ENCODE measurements around the gene TEX26. TPM values are rescaled to one million over a fixed set of nuclear protein-coding genes. Genes with fewer than 3 reads are reported as not detected.

Gene TEX26
- total and polyA plus RNA-seq, 2 of the 4 experiments (the other 2 are of a cell fraction), result not detected

- H3K9me3 ChIP-seq (ENCODE audit: control insufficient read depth, insufficient read depth, low read length), result no peaks in the 10 kb centered on the region
- ChIA-PET POLR2A (ENCODE audit: unreplicated experiment) (no interaction called here), CTCF (no interaction called here)
- peak; percentile 79 for ATAC-seq (ENCODE audit: low read depth)
- H2BK15ac ChIP-seq (ENCODE audit: low read depth, low read length), result peak overlapping the region; percentile 92
- no peaks in the 10 kb centered on the region for H4K20me1 ChIP-seq (ENCODE audit: insufficient read depth, low read length)
- no peak overlapping the region for H2AK9ac ChIP-seq (replicated peaks; ENCODE audit: low read depth, low read length, poor library complexity)
- H2AK5ac ChIP-seq (ENCODE audit: low read depth, low read length), result no peak overlapping the region
- peak overlapping the region; percentile 80 for H3K14ac ChIP-seq (replicated peaks; ENCODE audit: low read depth, low read length)
- H4K91ac ChIP-seq (ENCODE audit: insufficient read depth, low read depth, low read length), result peak overlapping the region; percentile 89
- peak overlapping the region; percentile 97 for H2BK120ac ChIP-seq (ENCODE audit: low read depth, low read length)
- TF ChIP-seq SMC3 (IDR thresholded peaks at IDR 0.05; ENCODE audit: low read depth, low read length), result 0 out of 2 replicates have a peak, but pooled peaks have one; percentile 12
- no peak for TF ChIP-seq RFX5 (IDR thresholded peaks at IDR 0.05; ENCODE audit: low read depth, low read length)
- TF ChIP-seq CTCF (conservative IDR thresholded peaks at IDR 0.05; ENCODE audit: low read depth, low read length), result no peak
- no peak for TF ChIP-seq MAFK (IDR thresholded peaks at IDR 0.05; ENCODE audit: low read depth, low read length)
- TF ChIP-seq CHD1 (IDR thresholded peaks at IDR 0.05; ENCODE audit: low read depth, low read length), result no peak
- peak; percentile 79 for TF ChIP-seq MAZ (IDR thresholded peaks at IDR 0.05; ENCODE audit: borderline replicate concordance, low read depth, low read length)
- peak; percentile 77; the same call in 1 of the 2 replicates for TF ChIP-seq FOS (IDR thresholded peaks at IDR 0.05; ENCODE audit: low read depth, low read length)
- peak; percentile 83 for TF ChIP-seq BHLHE40 (IDR thresholded peaks at IDR 0.05; ENCODE audit: low read depth, low read length)
- TF ChIP-seq CEBPB (IDR thresholded peaks at IDR 0.05; ENCODE audit: low read depth, low read length), result peak; percentile 95
- TF ChIP-seq RAD21 (IDR thresholded peaks at IDR 0.05; ENCODE audit: low read length), result peak; percentile 28; the same call in 1 of the 2 replicates
- dilution Hi-C loops (cut with HindIII; ENCODE audit: low sequenced_read_pairs, unreplicated experiment) (no loop called here), in situ Hi-C loops (cut with MboI; ENCODE audit: low sequenced_read_pairs) (no loop called here), intact Hi-C loops (cut with micrococcal nuclease) (no loop called here)
- peak overlapping the region; percentile 81 for H3K9ac ChIP-seq (ENCODE audit: low read depth, low read length)
- peaks cover 0 to 5% of the 10 kb centered on the region in 2 experiments; a peak in 1 of 4 replicates for H3K79me1 ChIP-seq (ENCODE audit: low read depth in 1 of 2, low read length in 2 of 2)
- peaks cover 23% of the 10 kb centered on the region for H3K9me1 ChIP-seq (ENCODE audit: insufficient read depth, low read length)
- H3K56ac ChIP-seq (ENCODE audit: extremely low read depth, insufficient read depth, low read length), result peak overlapping the region; percentile 88
- H3K27ac ChIP-seq (ENCODE audit: insufficient read depth, low read length), result peak overlapping the region; percentile 98
- no peak overlapping the region for H3K4me3 ChIP-seq (ENCODE audit: insufficient read depth, low read depth, low read length)
- H3K4ac ChIP-seq (ENCODE audit: low read depth, low read length), result peak overlapping the region; percentile 99
- peak overlapping the region; percentile 88 to 91 for H4K8ac ChIP-seq (ENCODE audit: low read depth in 2 of 2, low read length in 2 of 2)
- no peaks in the 10 kb centered on the region for H3K36me3 ChIP-seq (ENCODE audit: control insufficient read depth, insufficient read depth, low read length)
- DNase-seq, result peak; percentile 92
- H3K18ac ChIP-seq (ENCODE audit: low read depth, low read length), result peak overlapping the region; percentile 100
- peak overlapping the region; percentile 61; the same call in 1 of the 2 replicates for H3K4me2 ChIP-seq (ENCODE audit: low read depth, low read length)
- H2BK5ac ChIP-seq (ENCODE audit: low read depth, low read length, poor library complexity, severe bottlenecking), result peak overlapping the region; percentile 90
- H2AFZ ChIP-seq (replicated peaks; ENCODE audit: low read length, poor library complexity), result peak overlapping the region; percentile 68
- H3K4me1 ChIP-seq (ENCODE audit: control insufficient read depth, insufficient read depth, low read length), result peaks cover 30% of the 10 kb centered on the region
- BruUV-seq (replicated peaks), result no TSS peak
- WGBS, 2 experiments (ENCODE audit: extremely low coverage in 2 of 2, insufficient read length in 1 of 2), result no CpG with 5 or more reads among the region's 4 CpGs
- peak overlapping the region; percentile 99 for H4K5ac ChIP-seq (ENCODE audit: low read depth, low read length)
- H2BK20ac ChIP-seq (ENCODE audit: low read depth, low read length), result peak overlapping the region; percentile 93
- peak overlapping the region; percentile 82 for H3K23ac ChIP-seq (ENCODE audit: low read depth, low read length)
- no peaks in the 10 kb centered on the region for H3K27me3 ChIP-seq (ENCODE audit: control insufficient read depth, insufficient read depth, low read length)
Observed at GRCh38 chr13:30895773-30896172, 36.7 kb upstream of the TEX26 start.

Data from IMR-90 (cell line).